ENCODE measurements around the gene DYNC2I2.
A peak's percentile ranks its signal among the peaks of the same experiment; 100 is the strongest.
"Not testable (repeated sequence)": the region's sequence is repeated elsewhere in the genome, so short reads cannot be mapped to it uniquely, and the experiment has no call there.

The DYNC2I2 gene

GRCh38 chr9:128587453-128587852, 69.2 kb downstream of the DYNC2I2 start:
- Mint-ChIP-seq H3K4me1 (ENCODE audit: low read depth) (peaks cover 8% of the 10 kb centered on the region), H3K4me3 (no peak overlapping the region), H3K27ac (peak overlapping the region; percentile 74), H3K27me3 (no peaks in the 10 kb centered on the region), H3K9me3 (no peaks in the 10 kb centered on the region), H3K36me3 (ENCODE audit: low read depth) (peaks cover 75% of the 10 kb centered on the region)

GRCh38 chr9:128586934-128587333, 69.7 kb downstream of the DYNC2I2 start:
- H3K27ac Mint-ChIP-seq, result peak overlapping the region; percentile 74
- peaks cover 75% of the 10 kb centered on the region for H3K36me3 Mint-ChIP-seq (ENCODE audit: low read depth)
- not testable (repeated sequence) for H3K4me3 Mint-ChIP-seq; H3K27me3 Mint-ChIP-seq; H3K4me1 Mint-ChIP-seq (ENCODE audit: low read depth); H3K9me3 Mint-ChIP-seq

GRCh38 chr9:128585155-128585554, 71.5 kb downstream of the DYNC2I2 start:
- H3K4me1 Mint-ChIP-seq (ENCODE audit: low read depth); H3K9me3 Mint-ChIP-seq; H3K27ac Mint-ChIP-seq; H3K27me3 Mint-ChIP-seq; H3K4me3 Mint-ChIP-seq: not testable (repeated sequence)
- H3K36me3 Mint-ChIP-seq (ENCODE audit: low read depth), result peaks cover 79% of the 10 kb centered on the region

Measured in stimulated activated naive CD8-positive, alpha-beta T cell treated with anti-CD3 and anti-CD28 coated beads, Interleukin-15, Interleukin-2, amounts not matched to agents 100 ng/mL and 50 ng/mL, for 24 hours (primary cell).